NB4 (cell line): ENCODE measurements around the gene SPRR5.

Source experiments
- MAX ChIP-seq: IDR thresholded peaks from 2 replicates; pipeline ENCODE4 v1.6.1; 2011; ENCODE audit warnings: low read depth, low read length
- MYC ChIP-seq: IDR thresholded peaks from 2 replicates; pipeline ENCODE4 v1.6.1; 2011; ENCODE audit warnings: low read depth, low read length
- POLR2A ChIP-seq: IDR thresholded peaks from 2 replicates; pipeline ENCODE4 v1.6.1; 2011; ENCODE audit warnings: mild to moderate bottlenecking; ENCODE audit not compliant: insufficient read length; ENCODE audit errors: extremely low read depth
- TF ChIP-seq, protein P1 (sequence below): IDR thresholded peaks from one replicate; pipeline ENCODE4 v1.5.1; 2012; ENCODE audit warnings: low read depth, low read length

- TF ChIP-seq, protein P1, sequence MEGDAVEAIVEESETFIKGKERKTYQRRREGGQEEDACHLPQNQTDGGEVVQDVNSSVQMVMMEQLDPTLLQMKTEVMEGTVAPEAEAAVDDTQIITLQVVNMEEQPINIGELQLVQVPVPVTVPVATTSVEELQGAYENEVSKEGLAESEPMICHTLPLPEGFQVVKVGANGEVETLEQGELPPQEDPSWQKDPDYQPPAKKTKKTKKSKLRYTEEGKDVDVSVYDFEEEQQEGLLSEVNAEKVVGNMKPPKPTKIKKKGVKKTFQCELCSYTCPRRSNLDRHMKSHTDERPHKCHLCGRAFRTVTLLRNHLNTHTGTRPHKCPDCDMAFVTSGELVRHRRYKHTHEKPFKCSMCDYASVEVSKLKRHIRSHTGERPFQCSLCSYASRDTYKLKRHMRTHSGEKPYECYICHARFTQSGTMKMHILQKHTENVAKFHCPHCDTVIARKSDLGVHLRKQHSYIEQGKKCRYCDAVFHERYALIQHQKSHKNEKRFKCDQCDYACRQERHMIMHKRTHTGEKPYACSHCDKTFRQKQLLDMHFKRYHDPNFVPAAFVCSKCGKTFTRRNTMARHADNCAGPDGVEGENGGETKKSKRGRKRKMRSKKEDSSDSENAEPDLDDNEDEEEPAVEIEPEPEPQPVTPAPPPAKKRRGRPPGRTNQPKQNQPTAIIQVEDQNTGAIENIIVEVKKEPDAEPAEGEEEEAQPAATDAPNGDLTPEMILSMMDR: peak; percentile 16
- TF ChIP-seq POLR2A (no peak), MAX (no peak), MYC (no peak)
Observed at GRCh38 chr1:152960452-152961044, 13.5 kb downstream of the SPRR5 start.
